Activated CD8-positive, alpha-beta memory T cell treated with anti-CD3 and anti-CD28 coated beads, Interleukin-2, amount 10 ng/mL, durations not matched to agents 7 days and 5 days (primary cell): Measurements from ENCODE around the gene TMEM242. TPM values are rescaled to one million over a fixed set of nuclear protein-coding genes. Genes with fewer than 3 reads are reported as not detected.

Source experiments
- ATAC-seq: fragments of 150-1000 bp; cut with Tn5 transposase; one replicate; pipeline ENCODE4 v1.10.0; 2021; ENCODE audit warnings: moderate library complexity
- CTCF ChIA-PET: fragments of 350-600 bp; sonication (Branson Sonifier 250); formaldehyde crosslinking; loops from one replicate; lab custom pipeline; 2021; ENCODE audit warnings: antibody characterized with exemption; lab: Charles Lee
- DNase-seq: peaks from one replicate; pipeline ENCODE4 v3.0.0-alpha.2; 2020
- H3K27ac Mint-ChIP-seq: one replicate; pipeline ENCODE4 v1.8.0; 2021; ENCODE audit warnings: mild to moderate bottlenecking, mixed read lengths
- H3K27me3 Mint-ChIP-seq: one replicate; pipeline ENCODE4 v1.8.0; 2021; ENCODE audit warnings: mixed read lengths
- H3K36me3 Mint-ChIP-seq: one replicate; pipeline ENCODE4 v1.8.0; 2021; ENCODE audit warnings: mild to moderate bottlenecking, mixed read lengths
- H3K4me1 Mint-ChIP-seq: one replicate; pipeline ENCODE4 v1.8.0; 2021; ENCODE audit warnings: mixed read lengths
- H3K4me3 Mint-ChIP-seq: one replicate; pipeline ENCODE4 v1.8.0; 2021; ENCODE audit warnings: mild to moderate bottlenecking, moderate library complexity, mixed read lengths
- H3K9me3 Mint-ChIP-seq: one replicate; pipeline ENCODE4 v1.8.0; 2022; ENCODE audit warnings: low read depth, mixed read lengths
- total RNA-seq, 2 experiments: library from RNA; stranded (reverse); gene quantifications; one replicate each; pipeline ENCODE4 v1.2.3, GENCODE V29; 2021

Gene TMEM242
- total RNA-seq, 2 experiments from 2014 or later: 10.3 to 14.1 TPM

- Mint-ChIP-seq H3K4me1 (peaks cover 21% of the 10 kb centered on the region), H3K4me3 (no peak overlapping the region), H3K9me3 (no peaks in the 10 kb centered on the region), H3K27ac (no peak overlapping the region), H3K27me3 (peaks cover 30% of the 10 kb centered on the region), H3K36me3 (no peaks in the 10 kb centered on the region)
- CTCF ChIA-PET: no interaction called here
- ATAC-seq (no peak), DNase-seq (no peak)
Measured at GRCh38 chr6:157261606-157262005, 61.7 kb downstream of the TMEM242 start.

DNA sequence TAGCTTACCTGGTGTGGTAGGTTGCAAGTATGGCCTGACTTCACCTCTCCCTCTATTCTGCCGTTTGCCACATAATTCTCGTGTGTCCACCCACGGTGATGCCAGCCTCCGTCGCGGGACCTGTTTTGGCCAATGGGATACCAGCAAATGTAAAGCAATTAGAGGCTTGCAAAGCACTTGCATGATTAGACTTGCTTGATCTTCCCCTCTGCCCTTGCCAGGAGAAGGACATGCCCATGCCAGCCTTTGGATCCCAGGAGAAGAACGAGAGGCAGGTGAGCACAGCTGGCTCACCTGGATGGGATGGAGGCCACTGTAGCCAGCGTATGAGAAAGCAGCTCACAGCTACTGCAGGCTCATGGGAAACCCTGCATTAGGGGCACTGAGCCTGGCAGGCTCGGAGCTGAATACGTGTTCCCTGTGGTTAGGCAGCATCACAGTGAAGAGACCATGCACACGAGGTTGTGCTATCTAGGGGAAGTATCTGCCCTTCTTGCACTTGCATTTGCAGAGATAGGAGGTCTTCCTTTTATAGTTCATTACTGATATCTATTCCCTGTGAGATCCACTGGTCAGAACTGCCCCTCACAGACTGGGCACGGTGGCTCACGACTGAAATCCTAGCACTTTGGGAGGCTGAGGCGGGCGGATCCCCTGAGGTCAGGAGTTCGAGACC, 62.4 kb downstream of the TMEM242 start:
- H3K4me3 Mint-ChIP-seq: no peak overlapping the region
- DNase-seq: no peak
- H3K4me1 Mint-ChIP-seq: peaks cover 21% of the 10 kb centered on the region
- no peak overlapping the region for H3K27ac Mint-ChIP-seq
- peaks cover 37% of the 10 kb centered on the region for H3K27me3 Mint-ChIP-seq
- CTCF ChIA-PET: no interaction called here
- H3K9me3 Mint-ChIP-seq: no peaks in the 10 kb centered on the region
- ATAC-seq: no peak
- H3K36me3 Mint-ChIP-seq: no peaks in the 10 kb centered on the region

DNA sequence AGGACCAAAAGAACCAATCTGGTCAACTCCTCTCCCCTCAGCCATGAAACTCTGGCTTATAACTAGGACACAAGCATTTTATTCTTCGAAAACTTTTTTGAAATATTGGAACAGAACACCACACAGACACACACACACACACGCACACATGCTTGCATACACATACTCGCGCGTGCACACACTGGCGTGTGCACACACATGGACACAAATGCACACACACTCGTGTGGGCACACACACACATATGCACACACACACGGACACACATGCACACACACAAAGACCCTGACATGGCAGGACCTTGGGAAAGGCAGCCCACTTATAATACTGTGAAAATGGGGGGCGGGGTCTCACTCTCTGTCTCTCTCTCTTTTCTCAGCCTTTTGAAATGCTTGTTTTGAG, 63.9 kb downstream of the TMEM242 start:
- Mint-ChIP-seq H3K9me3 (no peaks in the 10 kb centered on the region), H3K4me1 (peaks cover 21% of the 10 kb centered on the region), H3K36me3 (no peaks in the 10 kb centered on the region), H3K27ac (peak overlapping the region; percentile 5), H3K4me3 (no peak overlapping the region), H3K27me3 (peaks cover 47% of the 10 kb centered on the region)
- no peak for DNase-seq
- CTCF ChIA-PET: interaction anchor here (1.2 kb wide), 1 partner anchor 15 kb away, joined by 6 read pairs; no protein-coding TSS in a partner anchor
- ATAC-seq: no peak

GRCh38 chr6:157258878-157259277, 64.4 kb downstream of the TMEM242 start:
- Mint-ChIP-seq H3K27me3 (peaks cover 51% of the 10 kb centered on the region), H3K36me3 (no peaks in the 10 kb centered on the region), H3K4me1 (peaks cover 25% of the 10 kb centered on the region), H3K9me3 (no peaks in the 10 kb centered on the region), H3K27ac (peak overlapping the region; percentile 5), H3K4me3 (no peak overlapping the region)
- peak; percentile 80 for DNase-seq
- CTCF ChIA-PET: interaction anchor here (1.2 kb wide), 1 partner anchor 16 kb away, joined by 6 read pairs; no protein-coding TSS in a partner anchor
- ATAC-seq: peak; percentile 88

- no peak for DNase-seq
- Mint-ChIP-seq H3K4me3 (no peak overlapping the region), H3K9me3 (no peaks in the 10 kb centered on the region), H3K4me1 (peaks cover 19% of the 10 kb centered on the region), H3K27me3 (peaks cover 69% of the 10 kb centered on the region), H3K36me3 (no peaks in the 10 kb centered on the region), H3K27ac (no peak overlapping the region)
- ATAC-seq: no peak
- CTCF ChIA-PET: interaction anchor here (0.5 kb wide), 1 partner anchor 892 kb away, joined by 4 read pairs; no protein-coding TSS in a partner anchor
Measured at GRCh38 chr6:157255079-157255478, 68.2 kb downstream of the TMEM242 start.

DNA sequence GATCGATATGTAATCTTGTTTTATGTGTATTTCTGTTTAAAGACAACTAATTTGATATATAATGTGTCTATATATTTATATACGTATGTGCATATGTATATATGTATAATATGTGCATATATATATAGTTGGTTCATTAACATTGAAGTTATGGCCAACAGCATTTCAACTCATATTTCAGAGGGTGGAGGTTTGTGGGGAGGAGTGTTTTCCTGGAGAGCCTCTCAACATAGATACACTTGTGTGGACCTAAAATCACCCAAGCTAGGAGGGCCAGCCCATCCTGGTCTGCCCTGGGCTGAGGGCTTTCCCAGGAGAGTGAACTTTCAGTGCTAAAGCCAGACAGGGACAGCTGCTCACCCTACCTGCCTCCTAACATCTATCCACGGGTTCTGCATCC, 68.8 kb downstream of the TMEM242 start:
- Mint-ChIP-seq H3K36me3 (no peaks in the 10 kb centered on the region), H3K4me1 (peaks cover 14% of the 10 kb centered on the region), H3K9me3 (no peaks in the 10 kb centered on the region), H3K4me3 (no peak overlapping the region), H3K27ac (no peak overlapping the region), H3K27me3 (peaks cover 72% of the 10 kb centered on the region)
- DNase-seq (no peak), ATAC-seq (no peak)
- CTCF ChIA-PET: interaction anchor here (0.5 kb wide), 1 partner anchor 893 kb away, joined by 4 read pairs; no protein-coding TSS in a partner anchor

DNA sequence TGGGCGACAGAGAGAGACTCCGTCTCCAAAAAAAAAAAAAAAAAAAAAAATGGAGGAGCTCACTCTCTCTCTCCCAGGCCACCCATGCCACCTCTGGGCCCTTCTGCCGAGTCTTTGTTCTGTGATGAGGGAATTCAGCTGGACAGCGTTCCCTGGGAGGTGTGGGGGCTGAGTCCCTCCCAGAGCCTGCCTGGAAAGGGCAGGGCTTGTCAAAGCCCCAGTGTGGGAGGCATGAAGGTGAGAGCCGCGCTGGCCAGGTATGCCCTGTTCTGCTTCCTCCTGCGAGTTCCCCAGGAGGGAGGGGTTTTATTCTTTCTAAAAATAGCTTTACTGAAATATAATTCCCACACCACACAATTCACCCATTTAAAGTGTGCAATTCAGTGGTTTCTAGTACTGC, 69.6 kb downstream of the TMEM242 start:
- ATAC-seq (no peak), DNase-seq (no peak)
- peaks cover 75% of the 10 kb centered on the region for H3K27me3 Mint-ChIP-seq
- H3K27ac Mint-ChIP-seq: no peak overlapping the region
- no peaks in the 10 kb centered on the region for H3K36me3 Mint-ChIP-seq
- peaks cover 7% of the 10 kb centered on the region for H3K4me1 Mint-ChIP-seq
- no peaks in the 10 kb centered on the region for H3K9me3 Mint-ChIP-seq
- H3K4me3 Mint-ChIP-seq: no peak overlapping the region
- CTCF ChIA-PET: interaction anchor here (1.0 to 1.8 kb wide), 2 partner anchors 22 to 219 kb away, joined by 3 to 6 read pairs; no protein-coding TSS in a partner anchor

GRCh38 chr6:157253017-157253416, 70.3 kb downstream of the TMEM242 start:
- H3K9me3 Mint-ChIP-seq: peaks cover 5% of the 10 kb centered on the region
- DNase-seq (no peak), ATAC-seq (no peak)
- H3K4me1 Mint-ChIP-seq: peaks cover 4% of the 10 kb centered on the region
- CTCF ChIA-PET: interaction anchor here (0.9 to 1.8 kb wide), 3 partner anchors 11 to 219 kb away, joined by 3 to 6 read pairs (median 3); no protein-coding TSS in a partner anchor
- H3K27me3 Mint-ChIP-seq: peaks cover 78% of the 10 kb centered on the region
- no peak overlapping the region for H3K4me3 Mint-ChIP-seq
- no peak overlapping the region for H3K27ac Mint-ChIP-seq
- peaks cover 2% of the 10 kb centered on the region for H3K36me3 Mint-ChIP-seq

DNA sequence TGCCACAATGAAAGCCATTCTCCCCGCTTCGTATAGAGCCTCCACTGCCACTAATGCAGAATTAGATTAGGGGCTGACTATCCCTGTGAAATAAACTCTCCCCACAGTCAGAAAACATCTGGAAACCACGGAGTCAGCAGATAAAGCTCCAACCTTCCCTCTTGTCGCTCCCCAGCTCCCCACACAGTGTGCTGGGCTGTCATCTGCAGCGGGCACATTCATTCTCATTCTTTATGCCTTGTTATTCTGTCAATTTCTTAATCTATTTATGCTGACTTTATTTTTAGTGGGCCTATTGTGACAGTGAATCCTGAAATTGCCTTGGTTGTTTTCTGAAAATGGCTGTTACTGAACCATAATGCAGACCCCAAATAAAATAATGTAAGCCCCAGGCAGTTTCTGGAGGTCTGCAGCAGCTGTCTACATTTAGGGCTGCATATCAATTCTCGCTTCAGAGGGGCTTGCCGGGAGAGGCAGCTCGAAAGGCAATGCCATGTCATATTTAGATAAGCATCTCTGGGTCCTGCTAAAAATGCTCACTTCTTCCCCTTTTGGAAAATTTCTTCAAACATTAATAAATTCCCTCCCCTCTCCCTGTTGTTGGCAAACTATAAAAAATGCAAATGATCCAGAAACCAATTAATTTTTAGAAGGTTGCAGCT, 71.6 kb downstream of the TMEM242 start:
- peaks cover 4% of the 10 kb centered on the region for H3K4me1 Mint-ChIP-seq
- peaks cover 70% of the 10 kb centered on the region for H3K27me3 Mint-ChIP-seq
- peaks cover 2% of the 10 kb centered on the region for H3K36me3 Mint-ChIP-seq
- CTCF ChIA-PET: no interaction called here
- H3K9me3 Mint-ChIP-seq: peaks cover 7% of the 10 kb centered on the region
- no peak overlapping the region for H3K4me3 Mint-ChIP-seq
- H3K27ac Mint-ChIP-seq: no peak overlapping the region
- ATAC-seq (no peak), DNase-seq (no peak)

- no peak for DNase-seq
- no peak overlapping the region for H3K4me3 Mint-ChIP-seq
- CTCF ChIA-PET: no interaction called here
- H3K36me3 Mint-ChIP-seq: peaks cover 2% of the 10 kb centered on the region
- peaks cover 51% of the 10 kb centered on the region for H3K27me3 Mint-ChIP-seq
- peaks cover 4% of the 10 kb centered on the region for H3K4me1 Mint-ChIP-seq
- H3K27ac Mint-ChIP-seq: no peak overlapping the region
- ATAC-seq: no peak
- H3K9me3 Mint-ChIP-seq: peaks cover 7% of the 10 kb centered on the region
Measured at GRCh38 chr6:157249826-157250225, 73.5 kb downstream of the TMEM242 start.

DNA sequence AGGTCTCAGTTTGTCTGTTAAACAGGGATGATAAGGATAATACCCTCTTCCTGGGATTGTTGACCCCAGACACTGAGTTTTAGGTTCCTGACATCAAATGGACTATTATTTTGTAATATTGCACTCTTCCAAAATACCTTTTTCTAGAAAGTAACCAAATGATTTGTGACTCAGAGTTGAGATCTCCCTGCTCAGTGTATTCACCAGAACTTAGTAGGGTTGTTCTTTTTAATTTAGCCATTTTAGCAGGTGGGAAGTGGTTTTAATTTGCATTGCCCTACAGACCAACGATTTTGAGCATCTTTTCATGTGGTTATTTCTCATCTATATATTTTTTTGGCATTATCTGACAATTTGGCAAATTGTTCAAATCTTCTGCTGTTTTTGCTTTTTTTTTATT, 75.1 kb downstream of the TMEM242 start:
- Mint-ChIP-seq H3K9me3 (peaks cover 7% of the 10 kb centered on the region), H3K36me3 (peaks cover 2% of the 10 kb centered on the region), H3K4me3 (no peak overlapping the region), H3K27ac (no peak overlapping the region), H3K4me1 (peaks cover 4% of the 10 kb centered on the region), H3K27me3 (peaks cover 51% of the 10 kb centered on the region)
- CTCF ChIA-PET: no interaction called here
- DNase-seq: no peak
- ATAC-seq: no peak

DNA sequence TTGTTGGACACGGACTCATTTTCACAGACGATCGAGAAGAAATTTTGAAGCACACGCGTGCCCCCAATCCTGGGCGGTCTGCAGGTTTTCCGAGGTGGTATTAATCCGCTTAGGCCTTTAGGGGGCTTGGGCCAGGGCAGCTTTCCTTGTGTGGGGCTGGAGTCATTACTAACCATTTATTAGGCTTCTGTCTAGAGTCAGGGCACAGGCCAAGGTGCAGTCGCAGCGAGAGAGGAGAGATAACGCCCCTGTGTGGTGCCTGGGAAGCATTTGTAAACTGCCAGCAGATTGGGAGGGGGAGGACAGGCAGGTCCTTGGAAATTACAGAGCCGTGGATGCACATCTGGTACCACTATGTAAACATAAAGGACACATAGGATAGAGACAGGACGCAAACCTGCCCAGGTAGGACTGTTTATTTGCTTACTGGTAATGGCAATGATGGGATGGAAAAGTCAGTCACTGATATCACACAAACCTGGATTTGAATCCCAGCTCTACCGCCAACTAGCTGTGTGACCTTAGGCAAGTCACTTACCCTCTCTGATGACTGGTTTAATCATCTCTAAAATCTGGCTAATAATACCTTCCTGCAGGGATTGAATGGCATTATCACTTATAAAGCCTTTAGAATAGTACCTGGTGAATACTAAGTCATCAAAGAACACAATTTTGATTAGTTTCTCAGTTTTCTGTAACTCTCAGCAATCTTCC, 76.4 kb downstream of the TMEM242 start:
- H3K9me3 Mint-ChIP-seq: peaks cover 7% of the 10 kb centered on the region
- CTCF ChIA-PET: no interaction called here
- peaks cover 7% of the 10 kb centered on the region for H3K4me1 Mint-ChIP-seq
- H3K4me3 Mint-ChIP-seq: no peak overlapping the region
- DNase-seq: no peak
- peaks cover 48% of the 10 kb centered on the region for H3K27me3 Mint-ChIP-seq
- H3K27ac Mint-ChIP-seq: no peak overlapping the region
- H3K36me3 Mint-ChIP-seq: peaks cover 2% of the 10 kb centered on the region
- ATAC-seq: no peak

GRCh38 chr6:157246048-157246630, 77.2 kb downstream of the TMEM242 start:
- no peak overlapping the region for H3K4me3 Mint-ChIP-seq
- H3K9me3 Mint-ChIP-seq: peaks cover 7% of the 10 kb centered on the region
- CTCF ChIA-PET: no interaction called here
- DNase-seq (no peak), ATAC-seq (no peak)
- H3K27me3 Mint-ChIP-seq: peaks cover 45% of the 10 kb centered on the region
- H3K36me3 Mint-ChIP-seq: peaks cover 2% of the 10 kb centered on the region
- no peak overlapping the region for H3K27ac Mint-ChIP-seq
- H3K4me1 Mint-ChIP-seq: peaks cover 7% of the 10 kb centered on the region
